Measurements from ENCODE around the gene TENM3.

- TF ChIP-seq CTCF (IDR thresholded peaks at IDR 0.05; ENCODE audit: low read length) = no peak
- TF ChIP-seq EZH2 (optimal IDR thresholded peaks at IDR 0.05; ENCODE audit: low read depth, low read length) = no peak
Measured at GRCh38 chr4:182619660-182620059, 376.5 kb downstream of the TENM3 start.

Measured in MM.1S (cell line).